22Rv1 (cell line): ENCODE results near the gene KATNAL1.

Experiments used
- H3K27ac ChIP-seq: fragments of 450-650 bp; 2 replicates; pipeline ENCODE4 v1.5.1; 2017
- CTCF ChIP-seq: fragments of 450-650 bp; IDR thresholded peaks from 2 replicates; pipeline ENCODE4 v1.5.1; 2017; ENCODE audit warnings: mild to moderate bottlenecking
- ZFX ChIP-seq: fragments of 450-650 bp; IDR thresholded peaks from 2 replicates; pipeline ENCODE4 v1.6.1; 2017; ENCODE audit warnings: antibody characterized with exemption, borderline replicate concordance

Gene KATNAL1

DNA sequence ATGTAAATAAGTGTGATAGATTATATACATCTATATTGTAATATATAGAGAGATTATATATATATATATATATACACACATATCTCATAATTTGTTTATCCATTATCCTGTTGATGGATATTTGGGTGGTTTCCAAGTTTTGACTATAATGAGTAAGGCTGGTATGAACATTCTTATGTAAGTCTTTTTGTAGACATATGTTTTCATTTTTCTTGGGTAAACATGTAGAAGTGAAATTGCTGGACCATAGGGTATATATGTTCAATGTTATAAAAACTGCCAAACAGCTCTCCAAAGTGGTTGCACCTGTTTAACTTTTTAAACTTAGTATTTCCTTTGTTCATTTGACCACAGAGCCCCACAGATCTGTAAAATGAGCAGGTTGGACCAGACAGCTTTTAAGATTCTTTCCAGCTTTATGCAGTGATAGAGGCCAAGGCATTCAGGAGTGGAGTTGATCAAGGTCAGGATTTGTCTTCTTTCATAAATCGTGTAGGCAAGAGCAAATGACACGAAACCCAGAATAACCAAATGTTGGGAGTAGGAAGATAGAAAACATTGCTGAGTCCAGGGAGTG, 21.7 kb upstream of the KATNAL1 start:
- TF ChIP-seq ZFX (no peak), CTCF (no peak)
- no peak overlapping the region for H3K27ac ChIP-seq

GRCh38 chr13:30325668-30326067, 18.3 kb upstream of the KATNAL1 start:
- no peak for TF ChIP-seq ZFX
- no peak for TF ChIP-seq CTCF
- no peak overlapping the region for H3K27ac ChIP-seq

- TF ChIP-seq ZFX (no peak), CTCF (no peak)
Observed at GRCh38 chr13:30323524-30323923, 16.2 kb upstream of the KATNAL1 start.

GRCh38 chr13:30322428-30322827, 15.1 kb upstream of the KATNAL1 start:
- H3K27ac ChIP-seq: no peak overlapping the region
- TF ChIP-seq ZFX: no peak
- no peak for TF ChIP-seq CTCF

More at GRCh38 chr13:30323524-30323923, 16.2 kb upstream of the KATNAL1 start:
- H3K27ac ChIP-seq: no peak overlapping the region

DNA sequence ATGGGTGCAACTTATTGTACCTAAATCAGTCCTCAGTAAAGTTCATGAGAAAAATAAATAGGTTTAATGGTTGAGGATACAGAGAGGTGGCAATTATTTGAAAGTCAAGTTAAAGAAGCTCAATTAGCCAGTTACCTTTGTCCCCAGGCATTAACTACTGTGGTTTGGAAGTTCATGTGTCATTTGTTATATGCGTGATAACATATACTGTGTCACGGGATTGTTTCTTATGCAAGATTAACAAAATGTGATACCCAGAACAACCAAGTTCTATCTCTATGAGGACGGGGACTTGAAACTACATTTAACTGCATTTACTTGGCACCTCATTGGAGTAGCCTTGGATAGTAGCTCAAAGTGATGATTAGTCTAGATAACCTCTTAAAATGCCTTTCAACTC, 13.9 kb upstream of the KATNAL1 start:
- no peak overlapping the region for H3K27ac ChIP-seq
- TF ChIP-seq ZFX (no peak), CTCF (no peak)

- no peak for TF ChIP-seq ZFX
- TF ChIP-seq CTCF: no peak
- H3K27ac ChIP-seq: no peak overlapping the region
Observed at GRCh38 chr13:30319655-30320054, 12.3 kb upstream of the KATNAL1 start.

DNA sequence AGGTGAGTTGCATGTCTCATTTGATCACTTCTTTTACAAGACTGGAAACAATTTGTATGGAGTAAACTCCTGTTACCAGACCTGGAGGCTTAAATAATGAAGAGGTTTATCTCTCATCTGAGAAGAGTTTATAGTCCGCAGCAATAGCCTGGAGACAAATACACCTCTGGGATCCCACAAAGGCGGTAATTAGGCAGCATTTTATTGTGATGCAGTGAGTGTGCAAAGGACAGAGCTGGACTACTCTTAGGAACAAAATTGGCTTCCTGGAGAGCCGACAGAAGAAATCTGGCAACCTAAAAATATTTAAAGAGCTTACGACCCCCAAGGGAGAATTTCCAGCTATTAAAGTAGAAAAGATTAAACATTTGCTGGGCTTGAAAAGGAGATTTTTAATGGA, 11.8 kb upstream of the KATNAL1 start:
- no peak for TF ChIP-seq ZFX
- TF ChIP-seq CTCF: no peak
- no peak overlapping the region for H3K27ac ChIP-seq
